H1 (cell line): ENCODE data around the gene PPP2R2B. TPM values are rescaled to one million over a fixed set of nuclear protein-coding genes. Genes with fewer than 3 reads are reported as not detected.

ENCODE experiments used
- BACH1 ChIP-seq: IDR thresholded peaks from 2 replicates; pipeline ENCODE4 v1.6.1; 2012; ENCODE audit warnings: low read length, improper control_type of control experiment
- CHD7 ChIP-seq: fragments of 300-600 bp; sonication (generic); IDR thresholded peaks from 2 replicates; pipeline ENCODE4 v1.7.1; 2012; ENCODE audit warnings: low read length, moderate library complexity, mild to moderate bottlenecking, inconsistent platforms; ENCODE audit not compliant: insufficient replicate concordance
- EZH2 ChIP-seq: fragments of 200-600 bp; sonication (generic); IDR thresholded peaks from 2 replicates; pipeline ENCODE4 v1.7.1; 2012; ENCODE audit warnings: low read depth, mild to moderate bottlenecking, moderate library complexity, low read length, inconsistent platforms; ENCODE audit not compliant: severe bottlenecking
- GTF2F1 ChIP-seq: IDR thresholded peaks from 2 replicates; pipeline ENCODE4 v1.6.1; 2012; ENCODE audit warnings: low read depth, low read length, improper control_type of control experiment, borderline replicate concordance
- RFX5 ChIP-seq: IDR thresholded peaks from 2 replicates; pipeline ENCODE4 v1.6.1; 2011; ENCODE audit warnings: low read depth, low read length, improper control_type of control experiment, borderline replicate concordance
- TAF7 ChIP-seq: optimal IDR thresholded peaks from 2 replicates; pipeline ENCODE3; 2011; ENCODE audit warnings: low read depth, mild to moderate bottlenecking, inconsistent platforms, low read length, moderate library complexity, borderline replicate concordance
- TBP ChIP-seq: IDR thresholded peaks from 2 replicates; pipeline ENCODE4 v1.6.1; 2011; ENCODE audit warnings: low read depth, low read length, improper control_type of control experiment
- TCF12 ChIP-seq: IDR thresholded peaks from 2 replicates; pipeline ENCODE4 v1.6.1; 2011; ENCODE audit warnings: low read depth, mild to moderate bottlenecking, low read length
- polyA plus RNA-seq, 7 experiments: library from polyadenylated mRNA; depleted of rRNA in 3 of 7; stranded (reverse) in 5 of 7; unstranded in 2 of 7; fragments of >200 nt in 5 of 7; fragments of 200-250 nt in 2 of 7; gene quantifications; 1 replicate in 5 of 7; 2 replicates in 1 of 7; 4 replicates in 1 of 7; pipeline versions ENCODE4 v1.2.1 to v1.2.3, GENCODE V29; 2011 to 2013; ENCODE audit warnings: missing spikeins in 2 of 7, mixed read lengths in 2 of 7
- total RNA-seq: library from RNA; stranded (reverse); fragmentation: NEBNext Ultra II Directional; extraction: Animal tissue kit (Norgen Biotek cat#: 25700); gene quantifications from 2 replicates; pipeline ENCODE4 v1.2.1, GENCODE V29; 2021
- TF ChIP-seq, protein P1 (sequence below), 3 experiments: IDR thresholded peaks; 1 replicate in 2 of 3; 2 replicates in 1 of 3; pipeline versions ENCODE4 v1.5.1 to v1.6.1; 2011; ENCODE audit warnings: low read length in 3 of 3, mild to moderate bottlenecking in 3 of 3, inconsistent platforms in 2 of 3, low read depth in 1 of 3, moderate library complexity in 1 of 3; ENCODE audit not compliant: insufficient read depth in 1 of 3; ENCODE audit errors: control extremely low read depth in 1 of 3

Gene PPP2R2B
- total and polyA plus RNA-seq, 2 of the 8 experiments (the other 6 are each of a cell fraction or from before 2014, with no cell fraction given): 21.1 to 37.1 TPM

- TF ChIP-seq CHD7 (no peak), TCF12 (no peak), TAF7 (no peak), GTF2F1 (no peak), RFX5 (no peak), TBP (no peak), BACH1 (no peak), EZH2 (no peak)
- TF ChIP-seq, protein P1, sequence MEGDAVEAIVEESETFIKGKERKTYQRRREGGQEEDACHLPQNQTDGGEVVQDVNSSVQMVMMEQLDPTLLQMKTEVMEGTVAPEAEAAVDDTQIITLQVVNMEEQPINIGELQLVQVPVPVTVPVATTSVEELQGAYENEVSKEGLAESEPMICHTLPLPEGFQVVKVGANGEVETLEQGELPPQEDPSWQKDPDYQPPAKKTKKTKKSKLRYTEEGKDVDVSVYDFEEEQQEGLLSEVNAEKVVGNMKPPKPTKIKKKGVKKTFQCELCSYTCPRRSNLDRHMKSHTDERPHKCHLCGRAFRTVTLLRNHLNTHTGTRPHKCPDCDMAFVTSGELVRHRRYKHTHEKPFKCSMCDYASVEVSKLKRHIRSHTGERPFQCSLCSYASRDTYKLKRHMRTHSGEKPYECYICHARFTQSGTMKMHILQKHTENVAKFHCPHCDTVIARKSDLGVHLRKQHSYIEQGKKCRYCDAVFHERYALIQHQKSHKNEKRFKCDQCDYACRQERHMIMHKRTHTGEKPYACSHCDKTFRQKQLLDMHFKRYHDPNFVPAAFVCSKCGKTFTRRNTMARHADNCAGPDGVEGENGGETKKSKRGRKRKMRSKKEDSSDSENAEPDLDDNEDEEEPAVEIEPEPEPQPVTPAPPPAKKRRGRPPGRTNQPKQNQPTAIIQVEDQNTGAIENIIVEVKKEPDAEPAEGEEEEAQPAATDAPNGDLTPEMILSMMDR (IDR thresholded peaks at IDR 0.05; ENCODE audit: control extremely low read depth in 1 of 3, insufficient read depth in 1 of 3, low read depth in 1 of 3, low read length in 3 of 3): no peak
These were observed 205.7 kb downstream of the PPP2R2B start (continued) for GRCh38 chr5:146672866-146673265.
